ENCODE data around the gene HSPA12A.

Gene HSPA12A

DNA sequence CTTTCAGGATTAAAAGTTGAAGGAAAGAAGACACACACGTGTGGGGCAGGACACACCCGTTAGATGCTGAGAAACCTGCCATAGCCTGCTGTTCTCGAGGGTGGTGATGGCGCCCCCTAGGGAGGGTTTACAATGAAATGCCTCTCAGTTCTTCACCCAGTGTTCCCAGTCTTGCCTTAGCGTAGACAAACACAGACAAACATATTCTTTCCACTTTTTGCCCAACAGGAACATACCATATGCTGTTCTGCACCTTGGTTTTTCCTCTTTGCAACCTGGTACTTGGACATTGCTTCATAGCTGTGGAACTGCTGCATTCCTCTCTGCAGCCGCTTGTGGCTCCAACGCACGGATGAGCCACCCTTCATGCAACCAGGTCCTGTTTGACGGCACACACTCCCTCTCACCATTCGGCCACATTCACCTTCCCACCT lies 23.3 kb upstream of the HSPA12A start:
- in situ Hi-C loops (cut with HindIII; ENCODE audit: low pct_ligation_motif_present, low sequenced_read_pairs) = no loop called here
- H3K27ac ChIP-seq = no peak overlapping the region
- H3K36me3 ChIP-seq (replicated peaks) = no peaks in the 10 kb centered on the region
- DNase-seq = no peak
- H3K4me3 ChIP-seq (ENCODE audit: low read depth, low read length) = no peak overlapping the region
- no peaks in the 10 kb centered on the region for H3K27me3 ChIP-seq (replicated peaks)
- TF ChIP-seq, protein P1, sequence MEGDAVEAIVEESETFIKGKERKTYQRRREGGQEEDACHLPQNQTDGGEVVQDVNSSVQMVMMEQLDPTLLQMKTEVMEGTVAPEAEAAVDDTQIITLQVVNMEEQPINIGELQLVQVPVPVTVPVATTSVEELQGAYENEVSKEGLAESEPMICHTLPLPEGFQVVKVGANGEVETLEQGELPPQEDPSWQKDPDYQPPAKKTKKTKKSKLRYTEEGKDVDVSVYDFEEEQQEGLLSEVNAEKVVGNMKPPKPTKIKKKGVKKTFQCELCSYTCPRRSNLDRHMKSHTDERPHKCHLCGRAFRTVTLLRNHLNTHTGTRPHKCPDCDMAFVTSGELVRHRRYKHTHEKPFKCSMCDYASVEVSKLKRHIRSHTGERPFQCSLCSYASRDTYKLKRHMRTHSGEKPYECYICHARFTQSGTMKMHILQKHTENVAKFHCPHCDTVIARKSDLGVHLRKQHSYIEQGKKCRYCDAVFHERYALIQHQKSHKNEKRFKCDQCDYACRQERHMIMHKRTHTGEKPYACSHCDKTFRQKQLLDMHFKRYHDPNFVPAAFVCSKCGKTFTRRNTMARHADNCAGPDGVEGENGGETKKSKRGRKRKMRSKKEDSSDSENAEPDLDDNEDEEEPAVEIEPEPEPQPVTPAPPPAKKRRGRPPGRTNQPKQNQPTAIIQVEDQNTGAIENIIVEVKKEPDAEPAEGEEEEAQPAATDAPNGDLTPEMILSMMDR (IDR thresholded peaks at IDR 0.05; ENCODE audit: low read depth, low read length, missing control alignments) = peak; percentile 54

DNA sequence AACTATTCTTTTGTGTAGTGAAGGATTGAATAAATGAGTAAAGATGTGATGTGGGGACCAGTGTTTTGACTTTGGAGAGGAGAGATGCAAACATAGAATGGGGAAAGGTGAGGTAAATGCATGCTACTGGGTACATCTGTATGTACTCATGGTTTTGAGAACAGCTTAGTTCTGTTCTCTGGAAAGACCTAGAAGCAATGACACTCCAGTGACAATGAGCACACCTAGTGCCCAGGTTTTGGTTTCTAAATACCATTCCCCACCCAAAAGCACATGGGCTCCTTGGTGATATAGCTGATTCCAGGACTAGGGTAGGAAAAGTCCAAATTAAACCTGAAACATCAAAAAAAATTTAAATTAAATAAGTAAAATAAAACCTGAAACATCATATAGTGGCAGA lies 22.6 kb upstream of the HSPA12A start:
- no peak for DNase-seq
- Histone ChIP-seq H3K4me3 (ENCODE audit: low read depth, low read length) (no peak overlapping the region), H3K27ac (no peak overlapping the region), H3K27me3 (replicated peaks) (no peaks in the 10 kb centered on the region), H3K36me3 (replicated peaks) (no peaks in the 10 kb centered on the region)
- TF ChIP-seq, protein P1 (IDR thresholded peaks at IDR 0.05; ENCODE audit: low read depth, low read length, missing control alignments) = no peak
- in situ Hi-C loops (cut with HindIII; ENCODE audit: low pct_ligation_motif_present, low sequenced_read_pairs) = no loop called here

DNA sequence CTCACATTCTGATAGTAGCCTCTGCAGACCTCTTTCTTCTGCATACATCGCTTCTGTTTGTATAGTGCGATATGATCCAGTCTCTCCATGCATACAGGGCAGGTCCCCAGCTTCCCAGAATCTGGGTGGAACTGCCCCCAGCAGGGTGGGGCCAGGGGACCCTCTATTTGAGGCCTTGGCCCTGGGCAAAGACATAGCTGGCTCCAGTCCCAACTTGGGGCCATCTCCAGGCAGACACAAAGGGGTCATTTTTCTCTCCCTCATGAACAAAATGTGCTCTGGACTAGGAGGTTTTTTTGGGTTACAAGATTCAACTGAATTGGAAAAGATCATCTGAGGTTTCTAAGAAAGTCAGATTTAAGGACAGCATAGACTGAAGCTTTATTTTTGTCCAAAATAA lies 21.1 kb upstream of the HSPA12A start:
- Histone ChIP-seq H3K27ac (no peak overlapping the region), H3K4me3 (ENCODE audit: low read depth, low read length) (no peak overlapping the region), H3K36me3 (replicated peaks) (no peaks in the 10 kb centered on the region), H3K27me3 (replicated peaks) (no peaks in the 10 kb centered on the region)
- TF ChIP-seq, protein P1 (IDR thresholded peaks at IDR 0.05; ENCODE audit: low read depth, low read length, missing control alignments) = no peak
- DNase-seq = no peak
- in situ Hi-C loops (cut with HindIII; ENCODE audit: low pct_ligation_motif_present, low sequenced_read_pairs) = no loop called here

DNA sequence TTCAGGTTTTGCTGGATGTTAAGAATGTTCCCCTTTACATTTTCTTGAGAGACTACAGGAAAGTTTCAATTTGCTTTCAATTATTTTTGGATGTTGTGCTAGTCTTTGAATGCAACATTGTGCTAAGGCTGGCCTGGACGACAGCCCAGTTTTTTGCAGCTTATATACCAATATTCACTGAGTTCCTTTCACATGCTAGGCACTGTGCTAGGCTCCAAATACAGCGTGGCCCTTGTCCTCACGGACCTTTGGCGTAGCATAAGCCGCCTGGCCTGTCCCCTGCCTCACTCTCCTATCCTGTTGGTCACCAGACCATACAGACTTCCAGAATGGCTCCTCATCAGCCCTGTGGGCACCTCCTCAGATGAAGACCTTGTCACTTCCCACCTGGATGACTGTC lies 19.5 kb upstream of the HSPA12A start:
- H3K36me3 ChIP-seq (replicated peaks) = no peaks in the 10 kb centered on the region
- in situ Hi-C loops (cut with HindIII; ENCODE audit: low pct_ligation_motif_present, low sequenced_read_pairs) = no loop called here
- H3K27ac ChIP-seq = no peak overlapping the region
- no peak overlapping the region for H3K4me3 ChIP-seq (ENCODE audit: low read depth, low read length)
- TF ChIP-seq, protein P1 (IDR thresholded peaks at IDR 0.05; ENCODE audit: low read depth, low read length, missing control alignments) = no peak
- DNase-seq = no peak
- no peaks in the 10 kb centered on the region for H3K27me3 ChIP-seq (replicated peaks)

DNA sequence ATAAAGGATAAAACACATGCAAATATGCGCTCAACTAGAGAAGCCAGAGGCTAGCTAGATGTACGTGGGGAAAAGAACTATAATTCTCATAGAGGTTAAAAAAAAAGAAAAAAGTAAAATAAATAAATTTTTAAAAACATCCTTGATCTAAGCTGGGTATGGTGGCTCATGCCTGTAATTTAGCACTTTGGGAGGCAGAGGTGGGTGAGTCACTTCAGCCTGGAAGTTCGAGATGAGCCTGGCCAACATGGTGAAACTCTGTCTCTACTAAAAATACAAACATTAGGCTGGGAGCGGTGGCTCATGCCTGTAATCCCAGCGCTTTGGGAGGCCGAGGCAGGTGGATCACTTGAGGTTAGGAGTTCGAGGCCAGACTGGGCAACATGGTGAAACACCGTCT lies 18.6 kb upstream of the HSPA12A start:
- no peak overlapping the region for H3K4me3 ChIP-seq (ENCODE audit: low read depth, low read length)
- TF ChIP-seq, protein P1 (IDR thresholded peaks at IDR 0.05; ENCODE audit: low read depth, low read length, missing control alignments) = no peak
- no peaks in the 10 kb centered on the region for H3K36me3 ChIP-seq (replicated peaks)
- in situ Hi-C loops (cut with HindIII; ENCODE audit: low pct_ligation_motif_present, low sequenced_read_pairs) = no loop called here
- H3K27me3 ChIP-seq (replicated peaks) = no peaks in the 10 kb centered on the region
- H3K27ac ChIP-seq = no peak overlapping the region
- DNase-seq = no peak

DNA sequence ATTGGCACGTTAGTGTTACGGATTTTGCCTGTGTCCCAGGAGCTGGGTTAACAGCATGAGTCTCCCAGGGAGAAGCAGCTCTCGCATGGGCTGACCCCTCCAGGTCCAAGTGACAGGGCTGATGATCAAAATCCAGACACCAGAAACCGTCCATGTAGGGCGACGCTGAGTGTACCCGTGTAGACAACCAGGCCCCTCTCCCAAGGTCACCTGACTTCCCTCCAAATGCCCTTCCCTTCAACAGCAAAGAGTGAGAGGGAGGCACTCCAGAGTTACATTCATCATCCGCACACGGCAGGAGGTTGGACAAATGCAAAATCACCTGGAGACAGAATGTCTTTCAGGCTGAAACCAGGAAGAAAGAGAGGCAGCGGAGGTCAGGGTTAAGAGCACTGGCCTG lies 14.9 kb upstream of the HSPA12A start:
- no peak for DNase-seq
- H3K36me3 ChIP-seq (replicated peaks) = no peaks in the 10 kb centered on the region
- in situ Hi-C loops (cut with HindIII; ENCODE audit: low pct_ligation_motif_present, low sequenced_read_pairs) = no loop called here
- H3K27me3 ChIP-seq (replicated peaks) = no peaks in the 10 kb centered on the region
- H3K27ac ChIP-seq = no peak overlapping the region
- TF ChIP-seq, protein P1 (IDR thresholded peaks at IDR 0.05; ENCODE audit: low read depth, low read length, missing control alignments) = no peak
- no peak overlapping the region for H3K4me3 ChIP-seq (ENCODE audit: low read depth, low read length)
